WERI-Rb-1 (cell line): ENCODE data around the gene ADGRL3.
"Not testable (repeated sequence)": the region's sequence is repeated elsewhere in the genome, so short reads cannot be mapped to it uniquely, and the experiment has no call there.

Experiments used
- DNase-seq: peaks from one replicate; pipeline ENCODE4 v3.0.0-alpha.2; 2020
- H3K27ac ChIP-seq: fragments of 250-450 bp; sonication (Bioruptor Pico); 2 replicates; pipeline ENCODE4 v1.5.1; 2020; ENCODE audit warnings: mild to moderate bottlenecking, moderate library complexity
- H3K27me3 ChIP-seq: fragments of 250-450 bp; sonication (Bioruptor Pico); 2 replicates; pipeline ENCODE4 v1.5.1; 2021; ENCODE audit warnings: mild to moderate bottlenecking, low read depth, moderate library complexity; ENCODE audit not compliant: insufficient read depth, severe bottlenecking
- H3K36me3 ChIP-seq: fragments of 250-450 bp; sonication (Bioruptor Pico); 2 replicates; pipeline ENCODE4 v1.5.1; 2020; ENCODE audit warnings: mild to moderate bottlenecking, moderate library complexity
- H3K4me3 ChIP-seq: 2 replicates; pipeline ENCODE4 v1.5.1; 2011; ENCODE audit warnings: low read depth, mild to moderate bottlenecking, control low read depth, low read length
- H3K9me3 ChIP-seq: fragments of 250-450 bp; sonication (Bioruptor Pico); 2 replicates; pipeline ENCODE4 v1.5.1; 2021; ENCODE audit warnings: mild to moderate bottlenecking, moderate library complexity; ENCODE audit not compliant: severe bottlenecking
- CTCF ChIP-seq: IDR thresholded peaks from 2 replicates; pipeline ENCODE4 v1.5.1; 2011; ENCODE audit warnings: low read depth, mild to moderate bottlenecking, control low read depth, inconsistent platforms, low read length

ADGRL3 gene

DNA sequence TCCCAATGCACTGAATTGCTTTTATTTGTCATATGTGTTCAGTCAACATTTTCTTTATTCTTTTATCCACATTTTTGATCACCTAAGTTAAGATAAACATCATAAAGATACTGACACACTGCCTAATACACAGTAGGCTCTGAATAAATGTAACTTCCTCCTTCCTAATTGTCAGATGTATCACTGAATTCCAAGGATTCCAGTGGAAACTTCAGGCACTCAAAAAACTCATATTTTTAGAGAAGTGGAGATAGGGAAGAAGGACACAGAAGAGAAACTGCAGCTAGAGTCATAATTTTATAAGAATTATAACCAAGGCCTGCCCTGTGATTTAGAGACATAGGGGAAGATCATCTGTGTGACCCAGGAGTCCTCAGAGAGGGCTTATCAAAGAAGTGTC, 753.3 kb downstream of the ADGRL3 start:
- H3K36me3 ChIP-seq, result no peaks in the 10 kb centered on the region
- no peaks in the 10 kb centered on the region for H3K27me3 ChIP-seq
- TF ChIP-seq CTCF, result no peak
- peaks cover 2% of the 10 kb centered on the region for H3K9me3 ChIP-seq
- no peak for DNase-seq
- no peak overlapping the region for H3K27ac ChIP-seq
- no peak overlapping the region for H3K4me3 ChIP-seq

GRCh38 chr4:61958591-61958990, 758.5 kb downstream of the ADGRL3 start:
- no peak for DNase-seq
- no peaks in the 10 kb centered on the region for H3K36me3 ChIP-seq
- H3K27me3 ChIP-seq, result no peaks in the 10 kb centered on the region
- no peak overlapping the region for H3K27ac ChIP-seq
- no peak overlapping the region for H3K4me3 ChIP-seq
- TF ChIP-seq CTCF, result no peak
- H3K9me3 ChIP-seq, result peaks cover 2% of the 10 kb centered on the region

GRCh38 chr4:61959087-61959486, 759.0 kb downstream of the ADGRL3 start:
- no peak overlapping the region for H3K4me3 ChIP-seq
- H3K36me3 ChIP-seq, result no peaks in the 10 kb centered on the region
- peaks cover 2% of the 10 kb centered on the region for H3K9me3 ChIP-seq
- H3K27ac ChIP-seq, result no peak overlapping the region
- no peak for TF ChIP-seq CTCF
- no peak for DNase-seq
- no peaks in the 10 kb centered on the region for H3K27me3 ChIP-seq

- DNase-seq, result peak; percentile 23
- Histone ChIP-seq H3K36me3 (no peaks in the 10 kb centered on the region), H3K4me3 (no peak overlapping the region), H3K9me3 (no peaks in the 10 kb centered on the region), H3K27ac (no peak overlapping the region), H3K27me3 (no peaks in the 10 kb centered on the region)
- TF ChIP-seq CTCF, result no peak
Observed at GRCh38 chr4:61984260-61984909, 784.3 kb downstream of the ADGRL3 start.

GRCh38 chr4:61985426-61985825, 785.3 kb downstream of the ADGRL3 start:
- Histone ChIP-seq H3K27me3 (no peaks in the 10 kb centered on the region), H3K36me3 (no peaks in the 10 kb centered on the region), H3K4me3 (no peak overlapping the region), H3K9me3 (no peaks in the 10 kb centered on the region), H3K27ac (no peak overlapping the region)
- no peak for DNase-seq
- TF ChIP-seq CTCF, result no peak

DNA sequence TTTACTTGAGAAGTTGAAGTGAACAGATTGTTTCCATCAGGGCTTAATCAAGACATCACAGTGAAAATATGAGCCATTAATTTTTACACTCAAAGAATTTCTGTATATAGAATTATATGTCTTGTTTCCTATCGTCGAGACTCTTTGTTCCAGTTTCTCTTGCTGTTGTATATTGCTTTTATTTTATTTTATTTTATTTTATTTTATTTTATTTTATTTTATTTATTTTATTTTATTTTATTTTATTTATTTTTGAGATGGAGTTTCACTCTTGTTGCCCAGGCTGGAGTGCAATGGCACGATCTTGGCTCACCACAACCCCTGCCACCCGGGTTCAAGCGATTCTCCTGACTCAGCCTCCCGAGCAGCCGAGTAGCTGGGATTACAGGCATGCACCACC, 786.8 kb downstream of the ADGRL3 start:
- H3K4me3 ChIP-seq, DNase-seq, H3K27me3 ChIP-seq, H3K27ac ChIP-seq, H3K36me3 ChIP-seq, H3K9me3 ChIP-seq: not testable (repeated sequence)
